ENCODE data around the gene CAMTA1.

DNA sequence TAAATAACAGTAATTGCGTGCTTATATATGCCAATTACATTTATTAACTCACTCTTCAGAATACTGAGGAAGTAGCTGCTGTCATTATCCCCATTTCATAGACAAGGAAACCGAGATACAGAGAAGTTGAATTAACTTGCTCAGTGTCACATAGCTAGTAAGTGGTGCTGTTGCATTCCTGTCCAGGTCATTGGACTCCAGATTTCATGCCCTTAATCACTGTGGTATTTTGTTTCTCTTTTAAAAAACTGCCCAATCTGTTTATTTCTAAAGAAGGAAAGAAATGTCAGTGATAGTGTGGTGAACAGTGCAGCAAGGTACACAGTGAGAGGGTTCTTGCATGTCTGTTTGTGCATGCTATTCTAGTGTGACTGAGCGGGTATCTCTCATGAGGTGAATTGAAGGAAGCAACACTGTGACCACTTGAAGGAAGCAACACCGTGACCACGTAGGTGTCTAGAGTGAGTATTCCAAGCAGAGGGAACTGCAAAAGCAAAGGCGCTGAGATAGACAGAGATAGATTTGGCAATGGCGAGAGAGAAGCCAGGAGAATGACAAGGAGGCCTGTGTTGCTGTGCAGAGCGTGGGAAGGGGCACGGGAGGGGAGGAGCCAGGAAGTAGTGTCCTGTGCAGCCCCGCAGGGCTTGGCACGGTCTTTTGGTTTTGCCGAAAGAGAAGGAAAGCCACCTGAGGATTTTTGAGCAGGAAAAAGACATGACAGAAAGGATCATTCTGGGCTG is 95.9 kb downstream of the CAMTA1 start:
- TF ChIP-seq, protein P1, sequence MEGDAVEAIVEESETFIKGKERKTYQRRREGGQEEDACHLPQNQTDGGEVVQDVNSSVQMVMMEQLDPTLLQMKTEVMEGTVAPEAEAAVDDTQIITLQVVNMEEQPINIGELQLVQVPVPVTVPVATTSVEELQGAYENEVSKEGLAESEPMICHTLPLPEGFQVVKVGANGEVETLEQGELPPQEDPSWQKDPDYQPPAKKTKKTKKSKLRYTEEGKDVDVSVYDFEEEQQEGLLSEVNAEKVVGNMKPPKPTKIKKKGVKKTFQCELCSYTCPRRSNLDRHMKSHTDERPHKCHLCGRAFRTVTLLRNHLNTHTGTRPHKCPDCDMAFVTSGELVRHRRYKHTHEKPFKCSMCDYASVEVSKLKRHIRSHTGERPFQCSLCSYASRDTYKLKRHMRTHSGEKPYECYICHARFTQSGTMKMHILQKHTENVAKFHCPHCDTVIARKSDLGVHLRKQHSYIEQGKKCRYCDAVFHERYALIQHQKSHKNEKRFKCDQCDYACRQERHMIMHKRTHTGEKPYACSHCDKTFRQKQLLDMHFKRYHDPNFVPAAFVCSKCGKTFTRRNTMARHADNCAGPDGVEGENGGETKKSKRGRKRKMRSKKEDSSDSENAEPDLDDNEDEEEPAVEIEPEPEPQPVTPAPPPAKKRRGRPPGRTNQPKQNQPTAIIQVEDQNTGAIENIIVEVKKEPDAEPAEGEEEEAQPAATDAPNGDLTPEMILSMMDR (IDR thresholded peaks at IDR 0.05), result no peak
- no peak for TF ChIP-seq POLR2AphosphoS5 (IDR thresholded peaks at IDR 0.05)

Measured in upper lobe of left lung (tissue), 4 donors.